SJCRH30 (cell line): ENCODE measurements around the gene MAN2B2. TPM values are rescaled to one million over a fixed set of nuclear protein-coding genes. Genes with fewer than 3 reads are reported as not detected.

ENCODE experiments used
- DNase-seq, 2 experiments: peaks; one replicate each; pipeline ENCODE4 v3.0.0-alpha.2; 2015 to 2020
- H3K27ac ChIP-seq: fragments of 250-450 bp; sonication (Bioruptor Pico); 2 replicates; pipeline ENCODE4 v1.5.1; 2020; ENCODE audit warnings: mild to moderate bottlenecking, moderate library complexity
- H3K27me3 ChIP-seq: fragments of 250-450 bp; sonication (Bioruptor Pico); 2 replicates; pipeline ENCODE4 v1.5.1; 2020; ENCODE audit warnings: mild to moderate bottlenecking, moderate library complexity
- H3K36me3 ChIP-seq: fragments of 250-450 bp; sonication (Bioruptor Pico); 2 replicates; pipeline ENCODE4 v1.5.1; 2020; ENCODE audit warnings: mild to moderate bottlenecking, moderate library complexity
- H3K4me1 ChIP-seq: fragments of 250-450 bp; sonication (Bioruptor Pico); 2 replicates; pipeline ENCODE4 v1.5.1; 2020; ENCODE audit warnings: mild to moderate bottlenecking, moderate library complexity
- H3K4me3 ChIP-seq: fragments of 250-450 bp; sonication (Bioruptor Pico); 2 replicates; pipeline ENCODE4 v1.5.1; 2020; ENCODE audit warnings: mild to moderate bottlenecking, moderate library complexity
- H3K9me3 ChIP-seq: fragments of 250-450 bp; sonication (Bioruptor Pico); replicated peaks from 2 replicates; pipeline ENCODE4 v1.5.1; 2020; ENCODE audit warnings: mild to moderate bottlenecking, moderate library complexity
- total RNA-seq: library from RNA; depleted of rRNA; stranded (reverse); fragments of >200 nt; shearing (Covaris generic); gene quantifications from 2 replicates; pipeline ENCODE4 v1.2.3, GENCODE V29; 2014

Gene MAN2B2
- total RNA-seq, 1 experiment from 2014 or later, result 9.1 TPM

GRCh38 chr4:6605114-6605513 lies 30.1 kb downstream of the MAN2B2 start:
- Histone ChIP-seq H3K4me3 (no peak overlapping the region), H3K9me3 (peaks cover 5% of the 10 kb centered on the region; the same call in 1 of the 2 replicates), H3K36me3 (no peaks in the 10 kb centered on the region), H3K27ac (no peak overlapping the region), H3K4me1 (no peaks in the 10 kb centered on the region), H3K27me3 (no peaks in the 10 kb centered on the region)
- no peak for DNase-seq

DNA sequence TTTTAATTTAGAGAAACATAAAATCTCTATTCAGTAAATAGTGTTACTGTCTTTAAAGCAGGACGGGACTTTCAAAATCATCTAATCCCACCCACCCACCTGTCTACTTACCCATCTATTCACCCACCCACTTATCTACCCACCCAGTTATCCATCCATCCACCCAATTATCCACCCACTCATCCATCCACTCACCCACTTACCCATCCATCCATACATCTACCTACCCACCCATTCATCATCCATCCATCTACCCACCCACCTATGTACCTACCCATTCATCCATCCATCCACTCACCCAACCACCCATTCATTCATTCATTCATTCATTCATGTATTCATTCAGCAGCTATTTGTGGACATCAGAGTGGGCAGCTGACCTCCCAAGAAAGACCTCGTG lies 30.6 kb downstream of the MAN2B2 start:
- H3K4me1 ChIP-seq, result no peaks in the 10 kb centered on the region
- no peaks in the 10 kb centered on the region for H3K27me3 ChIP-seq
- no peaks in the 10 kb centered on the region for H3K36me3 ChIP-seq
- no peak overlapping the region for H3K4me3 ChIP-seq
- H3K27ac ChIP-seq, result no peak overlapping the region
- H3K9me3 ChIP-seq, result peaks cover 5% of the 10 kb centered on the region; the same call in 1 of the 2 replicates
- DNase-seq, result no peak

GRCh38 chr4:6606465-6607235 lies 31.7 kb downstream of the MAN2B2 start:
- no peak for DNase-seq
- no peaks in the 10 kb centered on the region for H3K27me3 ChIP-seq
- H3K4me3 ChIP-seq, result no peak overlapping the region
- H3K27ac ChIP-seq, result no peak overlapping the region
- H3K9me3 ChIP-seq, result peaks cover 5% of the 10 kb centered on the region; the same call in 1 of the 2 replicates
- H3K4me1 ChIP-seq, result no peaks in the 10 kb centered on the region
- no peaks in the 10 kb centered on the region; the same call in 1 of the 2 replicates for H3K36me3 ChIP-seq

GRCh38 chr4:6607368-6608055 lies 32.5 kb downstream of the MAN2B2 start:
- Histone ChIP-seq H3K27me3 (no peaks in the 10 kb centered on the region), H3K4me3 (no peak overlapping the region), H3K9me3 (peaks cover 5% of the 10 kb centered on the region; the same call in 1 of the 2 replicates), H3K4me1 (no peaks in the 10 kb centered on the region), H3K36me3 (no peaks in the 10 kb centered on the region; the same call in 1 of the 2 replicates), H3K27ac (no peak overlapping the region)
- no peak for DNase-seq

- H3K4me1 ChIP-seq, result no peaks in the 10 kb centered on the region
- no peaks in the 10 kb centered on the region; the same call in 1 of the 2 replicates for H3K36me3 ChIP-seq
- H3K4me3 ChIP-seq, result no peak overlapping the region
- DNase-seq, result no peak
- H3K27me3 ChIP-seq, result no peaks in the 10 kb centered on the region
- no peak overlapping the region for H3K27ac ChIP-seq
- peaks cover 5% of the 10 kb centered on the region; the same call in 1 of the 2 replicates for H3K9me3 ChIP-seq
Observed at GRCh38 chr4:6608758-6609414, 33.9 kb downstream of the MAN2B2 start.

- H3K4me1 ChIP-seq, result no peaks in the 10 kb centered on the region
- no peak for DNase-seq
- H3K36me3 ChIP-seq, result no peaks in the 10 kb centered on the region; the same call in 1 of the 2 replicates
- peaks cover 5% of the 10 kb centered on the region; the same call in 1 of the 2 replicates for H3K9me3 ChIP-seq
- H3K27me3 ChIP-seq, result no peaks in the 10 kb centered on the region
- H3K4me3 ChIP-seq, result no peak overlapping the region
- H3K27ac ChIP-seq, result no peak overlapping the region
Observed at GRCh38 chr4:6609415-6610079, 34.6 kb downstream of the MAN2B2 start.

DNA sequence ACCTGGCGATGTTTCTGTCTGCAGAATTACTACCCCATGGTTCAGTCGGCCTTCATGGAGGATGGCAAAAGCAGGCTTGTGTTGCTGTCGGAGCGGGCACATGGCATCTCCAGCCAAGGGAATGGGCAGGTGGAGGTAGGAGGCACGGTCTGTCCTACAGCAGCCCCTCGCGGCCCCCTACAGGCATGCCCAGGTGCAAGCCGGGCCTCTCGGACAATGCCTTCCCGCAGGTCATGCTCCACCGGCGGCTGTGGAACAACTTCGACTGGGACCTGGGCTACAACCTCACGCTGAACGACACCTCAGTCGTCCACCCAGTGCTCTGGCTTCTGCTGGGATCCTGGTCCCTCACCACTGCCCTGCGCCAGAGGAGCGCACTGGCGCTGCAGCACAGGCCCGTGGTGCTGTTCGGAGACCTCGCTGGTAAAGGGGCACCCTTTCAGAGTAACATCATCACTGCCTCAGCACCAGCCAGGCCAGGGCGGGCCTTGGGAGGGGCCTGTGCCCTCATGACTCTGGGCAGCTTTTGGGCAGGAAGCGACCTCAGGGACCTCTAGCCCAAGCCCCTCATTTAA lies 36.0 kb downstream of the MAN2B2 start:
- DNase-seq, result no peak

GRCh38 chr4:6612961-6613675 lies 38.1 kb downstream of the MAN2B2 start:
- Histone ChIP-seq H3K4me3 (no peak overlapping the region), H3K36me3 (peaks cover 3% of the 10 kb centered on the region; the same call in 1 of the 2 replicates), H3K27ac (no peak overlapping the region), H3K9me3 (no peaks in the 10 kb centered on the region), H3K27me3 (no peaks in the 10 kb centered on the region), H3K4me1 (no peaks in the 10 kb centered on the region)
- DNase-seq, result no peak

More for the DNA sequence above, 36.0 kb downstream of the MAN2B2 start:
- Histone ChIP-seq H3K27me3 (no peaks in the 10 kb centered on the region), H3K27ac (no peak overlapping the region), H3K36me3 (no peaks in the 10 kb centered on the region; the same call in 1 of the 2 replicates), H3K4me1 (no peaks in the 10 kb centered on the region), H3K9me3 (no peaks in the 10 kb centered on the region), H3K4me3 (no peak overlapping the region)

- DNase-seq, result no peak
- no peaks in the 10 kb centered on the region for H3K9me3 ChIP-seq
- no peaks in the 10 kb centered on the region for H3K4me1 ChIP-seq
- no peak overlapping the region for H3K4me3 ChIP-seq
- H3K36me3 ChIP-seq, result peaks cover 3% of the 10 kb centered on the region; the same call in 1 of the 2 replicates
- H3K27me3 ChIP-seq, result no peaks in the 10 kb centered on the region
- no peak overlapping the region for H3K27ac ChIP-seq
Observed at GRCh38 chr4:6613676-6614651, 39.0 kb downstream of the MAN2B2 start.

- Histone ChIP-seq H3K27me3 (no peaks in the 10 kb centered on the region), H3K27ac (no peak overlapping the region), H3K36me3 (peaks cover 3% of the 10 kb centered on the region; the same call in 1 of the 2 replicates), H3K4me3 (no peak overlapping the region), H3K4me1 (no peaks in the 10 kb centered on the region), H3K9me3 (no peaks in the 10 kb centered on the region)
- DNase-seq, result no peak
Observed at GRCh38 chr4:6614701-6615230, 39.8 kb downstream of the MAN2B2 start.

DNA sequence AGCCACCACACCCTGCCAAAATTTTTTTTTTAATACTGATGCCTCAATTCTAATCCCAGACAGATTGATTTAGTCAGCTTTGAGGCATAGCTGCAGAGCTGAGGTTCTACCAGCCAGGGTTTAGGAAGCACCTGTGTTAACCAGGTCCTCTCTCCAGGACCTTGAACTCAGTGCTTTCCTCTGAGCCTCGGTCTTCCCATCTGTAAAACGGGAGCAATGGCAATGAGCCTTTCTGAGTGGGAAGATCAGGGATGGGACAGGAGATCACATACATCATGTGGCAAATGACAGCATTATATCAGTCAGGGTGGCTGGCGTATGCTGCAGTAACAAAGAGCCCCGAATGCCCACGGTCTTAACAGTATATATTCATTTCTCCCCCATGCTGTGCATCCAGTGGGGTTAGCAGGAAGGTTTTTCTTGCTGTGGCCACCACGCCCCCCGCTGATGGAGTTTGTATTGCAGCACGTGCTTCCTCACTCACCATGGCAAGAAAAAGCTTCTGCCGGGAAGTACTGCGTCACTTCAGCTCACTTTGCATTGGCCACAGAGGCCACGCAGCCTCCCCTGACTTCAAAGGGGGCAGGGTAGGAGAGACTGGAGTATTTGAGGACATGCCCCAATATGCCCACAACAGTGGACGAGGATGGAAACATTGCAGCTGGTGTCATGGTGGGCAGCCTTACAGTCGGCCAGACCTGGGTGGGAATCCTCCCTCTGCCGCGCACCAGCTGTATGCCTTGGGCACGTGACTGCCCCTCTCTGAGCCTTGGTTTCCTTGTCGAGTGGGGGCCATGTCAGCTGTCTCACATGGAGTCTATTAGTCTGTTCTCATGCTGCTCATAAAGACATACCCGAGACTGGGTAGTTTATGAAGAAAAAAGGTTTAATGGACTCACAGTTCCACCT lies 41.4 kb downstream of the MAN2B2 start:
- no peaks in the 10 kb centered on the region for H3K9me3 ChIP-seq
- DNase-seq, result no peak
- H3K4me3 ChIP-seq, result no peak overlapping the region
- no peaks in the 10 kb centered on the region for H3K4me1 ChIP-seq
- H3K27ac ChIP-seq, result no peak overlapping the region
- H3K27me3 ChIP-seq, result no peaks in the 10 kb centered on the region
- H3K36me3 ChIP-seq, result peaks cover 3% of the 10 kb centered on the region; the same call in 1 of the 2 replicates

GRCh38 chr4:6617246-6617645 lies 42.3 kb downstream of the MAN2B2 start:
- no peaks in the 10 kb centered on the region for H3K4me1 ChIP-seq
- DNase-seq, result no peak
- H3K36me3 ChIP-seq, result 0 out of 2 replicates have a peak, but pooled peaks cover 3% of the 10 kb centered on the region

More at GRCh38 chr4:6617246-6617645, 42.3 kb downstream of the MAN2B2 start:
- no peaks in the 10 kb centered on the region for H3K27me3 ChIP-seq
- no peak overlapping the region for H3K4me3 ChIP-seq
- no peaks in the 10 kb centered on the region for H3K9me3 ChIP-seq
- no peak overlapping the region for H3K27ac ChIP-seq
